ENCODE measurements around the gene MLN.
"Not testable (repeated sequence)": the region's sequence is repeated elsewhere in the genome, so short reads cannot be mapped to it uniquely, and the experiment has no call there.

The MLN gene

GRCh38 chr6:33834401-33835392, 30.9 kb upstream of the MLN start:
- DNase-seq, result no peak

GRCh38 chr6:33833599-33833998, 29.8 kb upstream of the MLN start:
- no peak for DNase-seq

- not testable (repeated sequence) for DNase-seq
These were observed 29.0 kb upstream of the MLN start for GRCh38 chr6:33832831-33833230.

GRCh38 chr6:33831725-33832124, 27.9 kb upstream of the MLN start:
- not testable (repeated sequence) for DNase-seq

- DNase-seq, result no peak
These were observed 26.9 kb upstream of the MLN start for GRCh38 chr6:33830635-33831240.

GRCh38 chr6:33828764-33829731, 25.2 kb upstream of the MLN start:
- no peak for DNase-seq

- no peak for DNase-seq
These were observed 24.6 kb upstream of the MLN start for GRCh38 chr6:33828452-33828763.

GRCh38 chr6:33827546-33828451, 24.0 kb upstream of the MLN start:
- no peak for DNase-seq

- DNase-seq, result no peak
These were observed 22.7 kb upstream of the MLN start for GRCh38 chr6:33826537-33826936.

GRCh38 chr6:33824461-33825154, 20.8 kb upstream of the MLN start:
- DNase-seq, result no peak

- DNase-seq, result no peak
These were observed 20.0 kb upstream of the MLN start for GRCh38 chr6:33823806-33824205.

GRCh38 chr6:33822575-33823395, 19.0 kb upstream of the MLN start:
- DNase-seq, result no peak

- DNase-seq, result no peak
These were observed 17.1 kb upstream of the MLN start for GRCh38 chr6:33820784-33821520.

- no peak for DNase-seq
These were observed 16.4 kb upstream of the MLN start for GRCh38 chr6:33820243-33820642.

GRCh38 chr6:33819021-33819420, 15.2 kb upstream of the MLN start:
- no peak for DNase-seq

- no peak for DNase-seq
These were observed 14.5 kb upstream of the MLN start for GRCh38 chr6:33818293-33818692.

- no peak for DNase-seq
These were observed 13.7 kb upstream of the MLN start for GRCh38 chr6:33817489-33817888.

- DNase-seq, result no peak
These were observed 13.1 kb upstream of the MLN start for GRCh38 chr6:33816911-33817310.
